H1 (cell line): Measurements from ENCODE around the gene ZNF2. TPM values are rescaled to one million over a fixed set of nuclear protein-coding genes. Genes with fewer than 3 reads are reported as not detected.

ENCODE experiments used
- CTCF ChIA-PET: fragments of 300-600 bp; sonication (Branson Sonifier 250); formaldehyde crosslinking; loops from one replicate; lab custom pipeline; 2021; ENCODE audit not compliant: partially characterized antibody; lab: Charles Lee
- POLR2A ChIA-PET: fragments of 300-600 bp; sonication (Branson Sonifier 250); formaldehyde crosslinking; loops from one replicate; lab custom pipeline; 2021; ENCODE audit warnings: inconsistent platforms; ENCODE audit not compliant: partially characterized antibody; lab: Charles Lee
- DNase-seq, 2 experiments: peaks; one replicate each; pipeline versions ENCODE4 v3.0.0 to v3.0.0-alpha.2; 2010 to 2022; ENCODE audit warnings: low spot score in 2 of 2, low read depth in 1 of 2, mixed read lengths in 1 of 2
- FAIRE-seq: peaks from 2 replicates; lab custom pipeline; 2011; peaks lifted over from hg19 to GRCh38; lab: Jason Lieb, UNC
- H2AFZ ChIP-seq: 2 replicates; pipeline ENCODE4 v1.8.1; 2012; ENCODE audit warnings: low read length, inconsistent platforms
- H2AK5ac ChIP-seq: 2 replicates; pipeline ENCODE4 v1.6.1; 2013; ENCODE audit warnings: low read depth, low read length
- H2BK120ac ChIP-seq: replicated peaks from 2 replicates; pipeline ENCODE3; 2013; ENCODE audit warnings: low read depth, low read length, inconsistent platforms
- H2BK12ac ChIP-seq: 2 replicates; pipeline ENCODE4 v1.6.1; 2013; ENCODE audit warnings: low read depth, low read length
- H2BK15ac ChIP-seq: 2 replicates; pipeline ENCODE4 v1.6.1; 2013; ENCODE audit warnings: low read length
- H2BK20ac ChIP-seq: 2 replicates; pipeline ENCODE4 v1.6.1; 2013; ENCODE audit warnings: low read length
- H2BK5ac ChIP-seq: 2 replicates; pipeline ENCODE4 v1.6.1; 2013; ENCODE audit warnings: low read depth, low read length
- H3K14ac ChIP-seq: 2 replicates; pipeline ENCODE4 v1.6.1; 2013; ENCODE audit warnings: inconsistent platforms; ENCODE audit not compliant: insufficient read length
- H3K18ac ChIP-seq: 2 replicates; pipeline ENCODE4 v1.6.1; 2013; ENCODE audit warnings: low read length; ENCODE audit errors: extremely low read depth
- H3K23ac ChIP-seq: 2 replicates; pipeline ENCODE4 v1.6.1; 2013; ENCODE audit warnings: inconsistent platforms; ENCODE audit not compliant: insufficient read length
- H3K23me2 ChIP-seq: 2 replicates; pipeline ENCODE4 v1.6.1; 2013; ENCODE audit warnings: low read depth, low read length
- H3K27ac ChIP-seq: 2 replicates; pipeline ENCODE4 v1.6.1; 2011; ENCODE audit warnings: low read depth, low read length, inconsistent platforms
- H3K27me3 ChIP-seq, 4 experiments: replicated peaks in 1 of 4; 1 replicate in 1 of 4; 2 replicates in 3 of 4; pipeline versions ENCODE4 v1.6.1 to v1.8.1; 2011 to 2013; ENCODE audit warnings: low read length in 3 of 4, mild to moderate bottlenecking in 3 of 4, inconsistent platforms in 2 of 4, mixed read lengths in 2 of 4, moderate library complexity in 1 of 4; ENCODE audit not compliant: control insufficient read depth in 3 of 4, insufficient read depth in 3 of 4; ENCODE audit errors: extremely low read depth in 1 of 4
- H3K36me3 ChIP-seq, 4 experiments: 2 replicates each; pipeline versions ENCODE4 v1.6.1 to v1.8.1; 2011 to 2013; ENCODE audit warnings: mild to moderate bottlenecking in 4 of 4, low read length in 3 of 4, moderate library complexity in 2 of 4, control low read depth in 1 of 4, inconsistent platforms in 1 of 4; ENCODE audit not compliant: insufficient read depth in 4 of 4, control insufficient read depth in 2 of 4
- H3K4ac ChIP-seq: replicated peaks from 2 replicates; pipeline ENCODE3; 2013; ENCODE audit warnings: low read length, low read depth, mixed read lengths, inconsistent platforms; ENCODE audit not compliant: insufficient read length
- H3K4me1 ChIP-seq, 4 experiments: replicated peaks in 1 of 4; 1 replicate in 1 of 4; 2 replicates in 3 of 4; pipeline versions ENCODE4 v1.6.1 to v1.8.1; 2011 to 2013; ENCODE audit warnings: low read length in 3 of 4, inconsistent platforms in 2 of 4, mixed read lengths in 1 of 4; ENCODE audit not compliant: insufficient read depth in 4 of 4, control insufficient read depth in 3 of 4
- H3K4me2 ChIP-seq, 2 experiments: 2 replicates each; pipeline versions ENCODE4 v1.6.1 to v1.8.1; 2011 to 2013; ENCODE audit warnings: low read depth in 2 of 2, low read length in 2 of 2, control low read depth in 1 of 2, inconsistent platforms in 1 of 2, mild to moderate bottlenecking in 1 of 2; ENCODE audit not compliant: insufficient read depth in 1 of 2
- H3K4me3 ChIP-seq, 4 experiments: fragments of 200-600, 300-600 bp in 1 of 4; sonication (generic), shearing (Covaris generic), sonication (Bioruptor Twin) in 1 of 4; 2 replicates each; pipeline versions ENCODE4 v1.5.1 to v1.8.1; 2011 to 2016; ENCODE audit warnings: low read length in 4 of 4, low read depth in 3 of 4, control low read depth in 2 of 4, inconsistent platforms in 2 of 4, mild to moderate bottlenecking in 2 of 4, mixed read lengths in 1 of 4, moderate library complexity in 1 of 4; ENCODE audit not compliant: insufficient read depth in 2 of 4; ENCODE audit errors: extremely low read depth in 1 of 4
- H3K56ac ChIP-seq: replicated peaks from 2 replicates; pipeline ENCODE3; 2013; ENCODE audit warnings: low read depth, mild to moderate bottlenecking, mixed read lengths, low read length, inconsistent platforms; ENCODE audit not compliant: insufficient read length
- H3K79me1 ChIP-seq: 2 replicates; pipeline ENCODE4 v1.6.1; 2013; ENCODE audit warnings: low read depth, low read length, control low read depth
- H3K79me2 ChIP-seq, 2 experiments: 2 replicates each; pipeline versions ENCODE4 v1.6.1 to v1.8.1; 2012 to 2013; ENCODE audit warnings: low read length in 2 of 2, mild to moderate bottlenecking in 2 of 2, inconsistent platforms in 1 of 2; ENCODE audit not compliant: insufficient read depth in 2 of 2, control insufficient read depth in 1 of 2
- H3K9ac ChIP-seq, 4 experiments: replicated peaks in 1 of 4; 1 replicate in 1 of 4; 2 replicates in 3 of 4; pipeline versions ENCODE4 v1.6.1 to v1.8.1; 2011 to 2013; ENCODE audit warnings: low read depth in 3 of 4, low read length in 3 of 4, control low read depth in 2 of 4, mild to moderate bottlenecking in 2 of 4, moderate library complexity in 2 of 4, inconsistent platforms in 1 of 4; ENCODE audit errors: extremely low read depth in 1 of 4
- H3K9me3 ChIP-seq, 2 experiments: 2 replicates each; pipeline versions ENCODE4 v1.6.1 to v1.8.1; 2012 to 2013; ENCODE audit warnings: mild to moderate bottlenecking in 2 of 2, moderate library complexity in 2 of 2, control low read depth in 1 of 2, inconsistent platforms in 1 of 2, low read depth in 1 of 2, low read length in 1 of 2, mixed read lengths in 1 of 2; ENCODE audit not compliant: insufficient read depth in 2 of 2
- H4K20me1 ChIP-seq, 2 experiments: replicated peaks in 1 of 2; 2 replicates each; pipeline versions ENCODE3 to v1.8.1; 2011 to 2013; ENCODE audit warnings: inconsistent platforms in 2 of 2, low read length in 2 of 2, mild to moderate bottlenecking in 1 of 2; ENCODE audit not compliant: insufficient read depth in 2 of 2, control insufficient read depth in 1 of 2
- H4K5ac ChIP-seq: 2 replicates; pipeline ENCODE4 v1.6.1; 2013; ENCODE audit warnings: low read length, low read depth, mixed read lengths, inconsistent platforms; ENCODE audit not compliant: insufficient read length
- H4K8ac ChIP-seq: 2 replicates; pipeline ENCODE4 v1.8.0; 2013; ENCODE audit warnings: mild to moderate bottlenecking, moderate library complexity, low read length, inconsistent platforms; ENCODE audit not compliant: insufficient read depth; ENCODE audit errors: extremely low read depth
- H4K91ac ChIP-seq: replicated peaks from 2 replicates; pipeline ENCODE3; 2013; ENCODE audit warnings: low read length, mixed read lengths, inconsistent platforms; ENCODE audit not compliant: insufficient read length
- BRCA1 ChIP-seq: IDR thresholded peaks from 2 replicates; pipeline ENCODE4 v1.6.1; 2012; ENCODE audit warnings: low read depth, low read length, improper control_type of control experiment
- CEBPB ChIP-seq: IDR thresholded peaks from 2 replicates; pipeline ENCODE4 v1.6.1; 2012; ENCODE audit warnings: low read depth, low read length
- CTCF ChIP-seq, 3 experiments: IDR thresholded peaks; 1 replicate in 2 of 3; 2 replicates in 1 of 3; pipeline versions ENCODE4 v1.5.1 to v1.6.1; 2011; ENCODE audit warnings: low read length in 3 of 3, mild to moderate bottlenecking in 3 of 3, inconsistent platforms in 2 of 3, low read depth in 1 of 3, moderate library complexity in 1 of 3; ENCODE audit not compliant: insufficient read depth in 1 of 3; ENCODE audit errors: control extremely low read depth in 1 of 3
- GTF2F1 ChIP-seq: IDR thresholded peaks from 2 replicates; pipeline ENCODE4 v1.6.1; 2012; ENCODE audit warnings: low read depth, low read length, improper control_type of control experiment, borderline replicate concordance
- WGBS, 2 experiments: shearing (Covaris generic) in 1 of 2; methylation state at CpG; one replicate each; pipeline versions ENCODE4 v1.1.6 to v1.1.7; 2013 to 2015; ENCODE audit warnings: low lambda C conversion rate in 2 of 2, mixed read lengths in 2 of 2, inconsistent platforms in 1 of 2, low coverage in 1 of 2, missing lambda C conversion rate in 1 of 2; ENCODE audit not compliant: insufficient replicate concordance in 2 of 2, insufficient coverage in 1 of 2, insufficient read length in 1 of 2; ENCODE audit errors: extremely low coverage in 1 of 2, missing lambda C conversion rate in 1 of 2; 5-methylcytosine and 5-hydroxymethylcytosine counted together
- polyA plus RNA-seq, 7 experiments: library from polyadenylated mRNA; depleted of rRNA in 3 of 7; stranded (reverse) in 5 of 7; unstranded in 2 of 7; fragments of >200 nt in 5 of 7; fragments of 200-250 nt in 2 of 7; gene quantifications; 1 replicate in 5 of 7; 2 replicates in 1 of 7; 4 replicates in 1 of 7; pipeline versions ENCODE4 v1.2.1 to v1.2.3, GENCODE V29; 2011 to 2013; ENCODE audit warnings: missing spikeins in 2 of 7, mixed read lengths in 2 of 7
- total RNA-seq: library from RNA; stranded (reverse); fragmentation: NEBNext Ultra II Directional; extraction: Animal tissue kit (Norgen Biotek cat#: 25700); gene quantifications from 2 replicates; pipeline ENCODE4 v1.2.1, GENCODE V29; 2021

ZNF2 gene
- total and polyA plus RNA-seq, 2 of the 8 experiments (the other 6 are each of a cell fraction or from before 2014, with no cell fraction given): 1.3 to 3.0 TPM

GRCh38 chr2:95165030-95165370, 609 bp upstream of the ZNF2 start:
- Histone ChIP-seq H3K9me3 (no peaks in the 10 kb centered on the region; a peak in 1 of 4 replicates), H2BK15ac (no peak overlapping the region), H3K4me2 (peak overlapping the region; percentile 89 to 93; a peak in 3 of 4 replicates), H3K79me2 (peaks cover 0 to 3% of the 10 kb centered on the region in 2 experiments; a peak in 1 of 4 replicates), H2AK5ac (no peak overlapping the region), H3K27ac (peak overlapping the region; percentile 97), H3K18ac (no peak overlapping the region), H3K14ac (no peak overlapping the region), H2AFZ (peak overlapping the region; percentile 100), H3K23me2 (peaks cover 11% of the 10 kb centered on the region), H4K20me1 (no peaks in the 10 kb centered on the region), H3K9ac (peak overlapping the region; percentile 73 to 97 (median 92)), H2BK5ac (peak overlapping the region; percentile 81; the same call in 1 of the 2 replicates), H3K4me3 (peak overlapping the region; percentile 87 to 100 (median 98)), H3K23ac (no peak overlapping the region), H3K27me3 (no peaks in the 10 kb centered on the region; a peak in 1 of 7 replicates), H4K5ac (peak overlapping the region; percentile 70), H4K91ac (peak overlapping the region; percentile 82), H3K56ac (peak overlapping the region; percentile 23), H3K4ac (no peak overlapping the region), H3K36me3 (no peaks in the 10 kb centered on the region), H2BK20ac (no peak overlapping the region), H3K4me1 (peaks cover 0 to 2% (median 0%) of the 10 kb centered on the region in 4 experiments; a peak in 2 of 7 replicates), H2BK12ac (no peak overlapping the region; the same call in 1 of the 2 replicates), H2BK120ac (no peak overlapping the region), H3K79me1 (no peaks in the 10 kb centered on the region), H4K8ac (peak overlapping the region; percentile 99)
- WGBS, 2 experiments: 7% methylated on average over 9 of the region's 9 CpGs; no CpG with 5 or more reads in 1 of the 2 experiments
- no peak for FAIRE-seq
- ChIA-PET CTCF (interaction anchor here (0.6 to 0.8 kb wide), 2 partner anchors 55 to 88 kb away, joined by 3 read pairs; no protein-coding TSS in a partner anchor), POLR2A (interaction anchor here (0.6 to 1.3 kb wide), 4 partner anchors 41 to 76 kb away, joined by 3 to 10 read pairs (median 4); partner anchors contain the start of gene MRPS5)
- no peak for TF ChIP-seq CEBPB
- TF ChIP-seq BRCA1: no peak
- no peak for TF ChIP-seq CTCF (IDR thresholded peaks at IDR 0.05; ENCODE audit: control extremely low read depth in 1 of 3, insufficient read depth in 1 of 3, low read depth in 1 of 3, low read length in 3 of 3)
- TF ChIP-seq GTF2F1: no peak
- no peak for DNase-seq
